Esophagus squamous epithelium (tissue), 4 donors: ENCODE measurements around the gene FBXW7.

ENCODE experiments used
- CTCF ChIP-seq, 6 experiments: fragments of 450-650 bp in 4 of 6; fragments of 200-600 bp in 2 of 6; sonication (generic) in 2 of 6; IDR thresholded peaks; one replicate each; pipeline ENCODE4 v1.5.1; 2016 to 2019; ENCODE audit warnings: antibody characterized with exemption in 6 of 6, mild to moderate bottlenecking in 4 of 6, moderate library complexity in 4 of 6
- POLR2A ChIP-seq, 4 donors: fragments of 450-650 bp; IDR thresholded peaks; one replicate each; pipeline ENCODE4 v1.6.1; 2017; ENCODE audit warnings: antibody characterized with exemption in 4 of 4, mild to moderate bottlenecking in 4 of 4, moderate library complexity in 3 of 4

DNA sequence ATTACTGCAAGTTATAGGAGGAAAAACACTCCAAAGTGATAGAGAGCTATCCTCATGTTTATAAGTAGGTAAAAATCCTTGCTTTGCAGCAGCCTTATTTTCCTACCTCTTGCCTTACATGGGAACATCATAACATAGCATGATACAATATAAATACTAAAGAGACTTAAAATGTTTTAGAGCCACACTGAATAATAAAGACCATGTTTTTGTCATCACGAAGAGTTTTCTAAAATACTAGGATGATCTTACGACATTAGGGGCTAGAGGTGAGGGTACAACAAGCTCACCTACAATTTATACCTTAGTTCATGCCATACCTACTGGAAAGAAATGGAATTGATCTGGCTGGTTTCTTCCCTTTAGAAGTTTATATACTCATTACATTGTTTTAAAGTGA is 184.8 kb downstream of the FBXW7 start:
- TF ChIP-seq CTCF (IDR thresholded peaks at IDR 0.05), result no peak
- TF ChIP-seq POLR2A (IDR thresholded peaks at IDR 0.05), result no peak
